KMS-11 (cell line): ENCODE measurements around the gene NMD3.

Experiments
- H2AFZ ChIP-seq: fragments of 200-600 bp; sonication (generic); 2 replicates; pipeline ENCODE4 v1.6.1; 2016; ENCODE audit warnings: antibody characterized with exemption, mixed run types, low read depth
- H3K27ac ChIP-seq: fragments of 200-600 bp; sonication (generic); 2 replicates; pipeline ENCODE4 v1.6.1; 2016; ENCODE audit warnings: mild to moderate bottlenecking, mixed run types
- H3K27me3 ChIP-seq: fragments of 200-600 bp; sonication (generic); 2 replicates; pipeline ENCODE4 v1.6.1; 2017; ENCODE audit warnings: mild to moderate bottlenecking, low read depth, mixed run types, moderate library complexity; ENCODE audit not compliant: insufficient read depth
- H3K36me3 ChIP-seq: fragments of 200-600 bp; sonication (generic); 2 replicates; pipeline ENCODE4 v1.6.1; 2017; ENCODE audit warnings: mild to moderate bottlenecking, mixed run types; ENCODE audit not compliant: insufficient read depth
- H3K4me1 ChIP-seq: fragments of 200-600 bp; sonication (generic); 2 replicates; pipeline ENCODE4 v1.6.1; 2016; ENCODE audit warnings: mild to moderate bottlenecking, low read depth, mixed run types; ENCODE audit not compliant: poor library complexity, severe bottlenecking
- H3K4me2 ChIP-seq: fragments of 200-600 bp; sonication (generic); 2 replicates; pipeline ENCODE4 v1.7.0; 2016; ENCODE audit warnings: mild to moderate bottlenecking, mixed run types
- H3K4me3 ChIP-seq: fragments of 200-600 bp; sonication (generic); IDR thresholded peaks from 2 replicates; pipeline ENCODE4 v1.6.1; 2017; ENCODE audit warnings: low read depth, low read length, mixed read lengths; ENCODE audit not compliant: insufficient read depth
- H3K79me2 ChIP-seq: fragments of 200-600 bp; sonication (generic); 2 replicates; pipeline ENCODE4 v1.6.1; 2016; ENCODE audit warnings: low read depth, mixed run types; ENCODE audit not compliant: insufficient read depth
- H3K9ac ChIP-seq: fragments of 200-600 bp; sonication (generic); 2 replicates; pipeline ENCODE4 v1.6.1; 2016; ENCODE audit warnings: mild to moderate bottlenecking, mixed run types
- H4K20me1 ChIP-seq: fragments of 200-600 bp; sonication (generic); 2 replicates; pipeline ENCODE4 v1.6.1; 2016; ENCODE audit warnings: mild to moderate bottlenecking, mixed run types; ENCODE audit not compliant: insufficient read depth
- TF ChIP-seq, protein P1 (sequence below): fragments of 200-600 bp; sonication (generic); conservative IDR thresholded peaks from 2 replicates; pipeline ENCODE4 v1.6.1; 2017; ENCODE audit warnings: low read depth, mild to moderate bottlenecking, antibody characterized with exemption, low read length, moderate library complexity, mixed read lengths

Gene NMD3

DNA sequence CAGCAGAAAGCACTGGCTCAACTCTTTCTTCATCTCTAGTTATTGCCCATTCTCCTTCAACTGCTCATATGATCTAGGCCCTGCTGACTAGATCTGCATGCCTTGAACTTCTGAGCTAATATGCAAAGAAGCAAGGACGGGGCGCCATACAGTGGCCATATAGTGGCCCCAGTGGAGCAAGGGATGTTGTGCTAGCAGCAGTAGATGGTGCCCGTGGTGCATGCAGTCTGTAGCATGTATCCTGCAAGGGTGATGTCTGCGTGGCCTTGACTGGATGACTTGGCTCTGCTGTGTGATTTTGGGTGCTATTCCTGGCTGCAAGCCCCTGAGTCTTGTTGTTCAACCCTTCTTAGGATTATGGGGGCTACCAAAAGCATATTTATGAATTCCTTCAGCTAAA is 12.2 kb upstream of the NMD3 start:
- no peak overlapping the region for H3K27ac ChIP-seq
- no peak overlapping the region for H3K4me3 ChIP-seq
- H3K4me1 ChIP-seq: no peaks in the 10 kb centered on the region
- H2AFZ ChIP-seq: no peak overlapping the region
- no peaks in the 10 kb centered on the region for H3K36me3 ChIP-seq
- no peaks in the 10 kb centered on the region for H3K27me3 ChIP-seq
- H3K9ac ChIP-seq: no peak overlapping the region
- H3K4me2 ChIP-seq: no peak overlapping the region
- H4K20me1 ChIP-seq: no peaks in the 10 kb centered on the region
- no peaks in the 10 kb centered on the region for H3K79me2 ChIP-seq
- TF ChIP-seq, protein P1, sequence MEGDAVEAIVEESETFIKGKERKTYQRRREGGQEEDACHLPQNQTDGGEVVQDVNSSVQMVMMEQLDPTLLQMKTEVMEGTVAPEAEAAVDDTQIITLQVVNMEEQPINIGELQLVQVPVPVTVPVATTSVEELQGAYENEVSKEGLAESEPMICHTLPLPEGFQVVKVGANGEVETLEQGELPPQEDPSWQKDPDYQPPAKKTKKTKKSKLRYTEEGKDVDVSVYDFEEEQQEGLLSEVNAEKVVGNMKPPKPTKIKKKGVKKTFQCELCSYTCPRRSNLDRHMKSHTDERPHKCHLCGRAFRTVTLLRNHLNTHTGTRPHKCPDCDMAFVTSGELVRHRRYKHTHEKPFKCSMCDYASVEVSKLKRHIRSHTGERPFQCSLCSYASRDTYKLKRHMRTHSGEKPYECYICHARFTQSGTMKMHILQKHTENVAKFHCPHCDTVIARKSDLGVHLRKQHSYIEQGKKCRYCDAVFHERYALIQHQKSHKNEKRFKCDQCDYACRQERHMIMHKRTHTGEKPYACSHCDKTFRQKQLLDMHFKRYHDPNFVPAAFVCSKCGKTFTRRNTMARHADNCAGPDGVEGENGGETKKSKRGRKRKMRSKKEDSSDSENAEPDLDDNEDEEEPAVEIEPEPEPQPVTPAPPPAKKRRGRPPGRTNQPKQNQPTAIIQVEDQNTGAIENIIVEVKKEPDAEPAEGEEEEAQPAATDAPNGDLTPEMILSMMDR: no peak

GRCh38 chr3:161212171-161212771 is 8.8 kb upstream of the NMD3 start:
- H3K36me3 ChIP-seq: no peaks in the 10 kb centered on the region
- no peak overlapping the region for H2AFZ ChIP-seq
- H3K4me3 ChIP-seq: no peak overlapping the region
- no peaks in the 10 kb centered on the region for H3K27me3 ChIP-seq
- TF ChIP-seq, protein P1: no peak
- no peaks in the 10 kb centered on the region for H3K79me2 ChIP-seq
- H3K4me2 ChIP-seq: no peak overlapping the region
- H4K20me1 ChIP-seq: no peaks in the 10 kb centered on the region
- no peak overlapping the region for H3K9ac ChIP-seq
- H3K4me1 ChIP-seq: no peaks in the 10 kb centered on the region
- H3K27ac ChIP-seq: no peak overlapping the region

GRCh38 chr3:161212906-161213305 is 8.2 kb upstream of the NMD3 start:
- no peaks in the 10 kb centered on the region for H3K4me1 ChIP-seq
- no peaks in the 10 kb centered on the region for H4K20me1 ChIP-seq
- H3K79me2 ChIP-seq: no peaks in the 10 kb centered on the region

DNA sequence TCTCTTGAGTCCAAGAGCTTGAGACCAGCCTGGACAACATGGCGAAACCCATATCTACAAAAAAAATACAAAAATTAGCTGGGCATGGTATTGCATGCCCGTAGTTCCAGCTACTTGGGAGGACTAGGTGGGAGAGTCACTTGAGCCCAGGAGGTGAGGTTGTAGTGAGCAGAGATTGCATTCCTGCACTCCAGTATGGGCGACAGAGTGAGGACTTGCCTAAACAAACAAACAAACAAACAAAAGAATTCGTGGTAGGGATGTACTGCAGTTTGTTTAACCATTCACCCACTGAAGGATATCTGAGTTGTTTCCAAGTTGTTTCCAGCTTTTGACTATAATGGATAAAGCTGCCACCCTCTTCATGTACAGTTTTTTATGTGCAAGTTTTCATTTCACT is 7.5 kb upstream of the NMD3 start:
- H3K4me3 ChIP-seq: no peak overlapping the region
- TF ChIP-seq, protein P1: no peak
- no peaks in the 10 kb centered on the region for H3K4me1 ChIP-seq
- H3K27ac ChIP-seq: no peak overlapping the region
- H2AFZ ChIP-seq: no peak overlapping the region
- no peaks in the 10 kb centered on the region for H3K27me3 ChIP-seq
- no peaks in the 10 kb centered on the region for H3K36me3 ChIP-seq
- H4K20me1 ChIP-seq: no peaks in the 10 kb centered on the region
- H3K4me2 ChIP-seq: no peak overlapping the region
- no peaks in the 10 kb centered on the region for H3K79me2 ChIP-seq
- H3K9ac ChIP-seq: no peak overlapping the region

More at GRCh38 chr3:161212906-161213305, 8.2 kb upstream of the NMD3 start:
- no peak overlapping the region for H3K4me3 ChIP-seq
- H3K9ac ChIP-seq: no peak overlapping the region
- TF ChIP-seq, protein P1: no peak
- no peaks in the 10 kb centered on the region for H3K27me3 ChIP-seq
- no peaks in the 10 kb centered on the region for H3K36me3 ChIP-seq
- H3K27ac ChIP-seq: no peak overlapping the region
- no peak overlapping the region for H3K4me2 ChIP-seq
- H2AFZ ChIP-seq: no peak overlapping the region
